Fibroblast of the conjunctiva (primary cell): ENCODE results near the gene UPK2.

Source experiments
- DNase-seq: peaks from one replicate; pipeline ENCODE4 v3.0.0-alpha.2; 2010; ENCODE audit warnings: low read depth

Gene UPK2

GRCh38 chr11:118956094-118956846, at the start of gene UPK2:
Gene UPK2, plus strand, starts transcription at chr11:118956298. Its CDS starts 53 bp downstream, at chr11:118956351.
- DNase-seq, result peak; percentile 66

GRCh38 chr11:118907051-118908042, 48.8 kb upstream of the UPK2 start:
- DNase-seq, result no peak

GRCh38 chr11:118908264-118908663, 47.8 kb upstream of the UPK2 start:
- no peak for DNase-seq

DNA sequence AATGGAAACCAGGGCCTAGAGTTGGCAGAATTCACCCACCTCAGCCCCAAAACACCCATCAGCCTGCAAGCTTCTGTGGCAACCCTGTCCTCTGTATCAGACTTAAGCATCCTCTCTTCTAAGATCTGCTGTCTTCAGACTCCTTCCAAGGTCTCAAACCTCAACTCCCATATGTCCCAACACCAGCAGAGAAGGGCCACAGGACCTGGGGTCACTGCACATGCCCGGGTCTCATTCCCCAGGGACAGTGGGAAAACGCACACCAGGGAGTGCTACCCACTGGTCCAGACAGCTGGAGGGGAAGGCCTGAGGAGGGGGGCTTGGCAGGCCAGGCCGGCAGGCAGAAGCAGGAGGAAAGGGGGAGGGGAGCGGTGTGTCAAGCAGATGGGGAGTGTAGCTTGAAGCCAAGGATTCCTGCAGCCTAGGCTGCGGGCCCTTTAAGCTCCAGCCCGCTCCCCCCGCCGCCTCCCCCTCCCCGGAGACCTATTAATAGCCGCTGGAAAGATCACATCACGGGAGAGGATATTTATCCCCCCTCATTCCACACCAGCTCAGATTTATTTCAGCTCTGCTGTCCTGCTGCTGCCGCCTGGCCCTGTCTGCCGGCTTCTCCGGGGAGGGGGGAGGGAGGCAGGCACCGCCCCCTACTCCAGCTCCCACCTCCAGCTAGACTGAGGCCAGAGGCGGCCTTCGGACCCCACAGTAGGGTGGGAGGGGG, 47.0 kb upstream of the UPK2 start:
- peak; percentile 92 for DNase-seq

GRCh38 chr11:118909619-118910308, 46.3 kb upstream of the UPK2 start:
- no peak for DNase-seq

DNA sequence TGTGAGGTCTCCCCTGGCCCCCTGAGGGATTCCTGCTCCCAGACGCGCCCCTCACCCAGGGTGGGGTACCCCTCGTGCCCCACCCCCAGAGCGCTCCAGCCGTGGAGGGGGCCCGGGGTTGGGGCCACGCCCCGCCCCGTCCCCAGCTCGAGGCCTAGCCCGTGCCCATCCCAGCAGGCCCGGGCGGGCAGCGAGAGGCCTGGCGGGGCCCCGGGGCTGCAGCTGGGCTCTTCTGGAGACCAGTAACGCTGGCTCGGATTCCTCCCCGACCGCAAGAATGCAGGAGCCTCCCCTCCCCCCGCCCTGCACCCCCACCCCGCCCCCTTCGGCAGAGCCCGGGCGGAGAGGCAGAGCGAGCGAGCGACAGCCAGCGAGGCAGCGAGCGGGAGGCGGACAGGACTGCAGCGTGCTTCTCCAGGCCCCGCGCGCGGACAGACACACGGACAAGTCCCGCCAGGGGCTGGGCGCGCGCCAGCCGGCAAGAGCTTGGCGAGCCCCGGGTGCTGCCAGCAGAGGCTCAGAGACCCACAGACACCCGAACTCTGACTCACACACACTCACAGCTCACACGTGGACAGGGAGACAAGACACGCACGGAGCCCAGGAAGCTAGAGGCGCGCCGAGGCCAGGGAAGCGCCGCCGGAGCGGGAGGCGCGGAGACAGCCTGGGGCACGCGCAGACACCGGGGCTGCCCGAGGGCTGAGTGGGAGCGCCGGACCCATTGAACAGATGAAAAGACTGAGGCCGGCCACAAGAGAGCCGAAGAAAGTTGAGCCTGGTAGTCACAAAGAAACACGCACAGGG, 45.6 kb upstream of the UPK2 start:
- DNase-seq, result no peak

- no peak for DNase-seq
Observed at GRCh38 chr11:118911113-118911879, 44.8 kb upstream of the UPK2 start.

DNA sequence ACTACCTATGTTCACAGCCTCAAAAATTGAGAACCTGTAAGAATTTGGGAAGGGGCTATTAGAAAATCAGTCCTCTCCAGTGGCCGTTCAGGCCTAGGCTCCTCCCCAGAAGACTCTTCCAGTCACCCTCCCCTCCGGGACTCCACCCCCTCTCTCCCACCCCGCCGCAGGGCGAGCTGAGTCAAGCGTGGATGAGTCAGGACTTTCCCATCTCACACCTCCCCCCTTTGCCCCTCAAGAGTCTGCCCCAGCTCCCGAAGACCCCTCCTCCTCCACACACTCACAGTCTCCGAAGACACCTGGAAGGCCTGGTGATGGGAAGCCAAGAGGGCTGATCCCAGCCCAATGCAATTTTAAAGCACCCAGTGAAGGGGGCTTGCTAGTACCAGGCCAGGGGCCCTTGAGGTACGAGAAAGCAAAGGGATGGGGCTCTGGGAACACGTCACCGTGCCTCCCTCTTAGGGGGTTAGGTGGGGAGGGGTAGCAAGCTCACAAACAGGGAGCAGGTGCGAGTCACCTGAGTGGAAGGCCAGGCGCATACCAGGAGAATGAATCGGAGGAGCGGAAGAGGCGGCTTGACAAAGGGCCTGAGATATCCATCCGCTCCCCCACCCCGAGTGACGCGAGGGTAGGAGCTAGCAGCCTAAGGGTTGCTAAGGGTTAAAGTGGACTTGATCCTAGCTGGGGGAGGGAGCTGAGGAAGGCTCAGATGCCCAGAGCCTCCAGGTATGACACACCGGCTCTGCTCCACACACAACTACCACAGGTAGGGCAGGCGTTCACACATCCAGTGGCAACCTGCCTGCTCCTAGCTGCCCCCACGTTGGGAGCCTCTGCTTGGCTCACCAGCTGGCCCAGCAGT, 44.0 kb upstream of the UPK2 start:
- no peak for DNase-seq

DNA sequence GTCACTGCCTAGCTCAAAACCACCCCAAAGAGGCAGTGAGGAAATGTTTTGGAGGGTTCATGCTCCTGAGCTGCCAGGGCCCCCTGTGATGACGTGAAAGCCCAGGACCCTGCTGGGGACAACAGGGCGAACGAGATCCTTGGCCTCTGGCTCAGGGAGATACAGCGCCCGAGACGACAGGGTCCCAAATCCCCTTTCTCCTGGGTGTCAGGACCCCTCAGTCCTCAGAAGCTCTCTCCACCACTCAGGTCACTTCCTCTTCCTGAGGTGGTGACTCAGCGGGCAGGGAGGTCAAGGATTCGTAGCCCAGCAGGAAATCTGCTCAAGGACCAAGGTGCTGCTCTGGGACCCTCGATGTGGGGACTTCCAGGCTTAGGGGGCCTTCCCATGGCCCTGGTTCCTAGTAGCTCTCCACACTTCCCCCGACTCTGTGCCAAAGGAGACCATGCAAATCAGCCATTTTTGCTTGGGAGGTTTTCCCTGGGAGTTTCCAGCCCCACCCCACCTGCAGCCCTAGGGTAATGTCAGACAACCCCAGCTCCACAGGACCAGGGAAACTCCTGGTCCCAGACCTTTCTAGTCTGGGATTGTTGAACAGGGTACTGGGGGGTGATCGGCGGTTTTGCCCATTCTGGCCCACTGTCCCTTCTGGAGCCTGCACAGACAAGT, 43.2 kb upstream of the UPK2 start:
- DNase-seq, result no peak

DNA sequence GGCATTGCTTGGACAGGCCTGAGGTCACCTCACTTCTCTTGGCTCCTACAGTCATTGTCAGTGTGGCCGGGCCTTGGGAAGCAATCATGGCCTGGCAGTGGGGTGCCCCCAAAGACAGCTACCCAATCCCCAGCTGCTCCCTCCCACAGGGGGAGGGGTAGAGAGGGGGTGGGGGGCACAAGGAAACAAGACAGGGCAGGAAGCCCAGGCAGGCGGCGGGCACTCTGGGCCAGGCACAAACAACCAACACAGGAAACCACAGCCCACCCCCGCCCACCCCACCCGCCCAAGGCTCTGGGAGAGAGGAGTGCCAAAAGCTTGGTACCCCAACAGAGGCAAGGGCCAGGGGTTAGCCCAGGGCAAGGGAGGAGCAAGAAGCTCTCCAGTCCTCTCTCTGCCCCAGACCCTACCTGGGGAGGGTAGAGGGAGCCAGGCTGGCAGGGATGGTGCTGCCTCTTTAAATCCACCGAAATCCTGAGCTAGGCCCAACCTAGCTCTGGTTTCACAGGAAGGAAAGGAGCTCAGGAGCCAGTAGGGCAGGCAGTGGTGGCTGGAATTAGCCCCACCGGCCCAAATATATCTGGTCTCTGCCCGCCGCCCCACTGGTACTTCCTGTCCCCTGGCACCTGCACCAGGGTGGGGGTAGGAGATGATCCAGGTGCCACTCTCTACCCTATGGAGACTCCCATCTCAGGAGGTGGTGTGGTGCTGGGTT, 42.5 kb upstream of the UPK2 start:
- no peak for DNase-seq

GRCh38 chr11:118914178-118914918, 41.8 kb upstream of the UPK2 start:
- no peak for DNase-seq

DNA sequence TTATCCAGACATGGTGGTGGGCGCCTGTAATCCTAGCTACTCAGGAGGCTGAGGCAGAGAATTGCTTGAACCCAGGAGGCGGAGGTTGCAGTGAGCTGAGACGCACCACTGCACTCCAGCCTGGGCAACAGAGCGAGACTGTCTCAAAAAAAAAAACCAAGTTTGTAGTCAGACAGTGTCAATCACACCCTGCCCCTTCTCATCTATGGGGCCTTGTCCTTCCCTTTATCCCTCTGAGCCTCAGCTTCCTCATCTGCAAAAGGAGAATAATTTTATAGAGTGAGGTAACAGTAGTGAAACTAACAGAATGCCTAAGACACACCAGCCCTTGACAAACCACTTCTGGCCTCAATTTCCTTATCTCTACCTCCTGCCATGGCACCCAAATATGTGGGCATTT, 41.1 kb upstream of the UPK2 start:
- DNase-seq, result no peak

DNA sequence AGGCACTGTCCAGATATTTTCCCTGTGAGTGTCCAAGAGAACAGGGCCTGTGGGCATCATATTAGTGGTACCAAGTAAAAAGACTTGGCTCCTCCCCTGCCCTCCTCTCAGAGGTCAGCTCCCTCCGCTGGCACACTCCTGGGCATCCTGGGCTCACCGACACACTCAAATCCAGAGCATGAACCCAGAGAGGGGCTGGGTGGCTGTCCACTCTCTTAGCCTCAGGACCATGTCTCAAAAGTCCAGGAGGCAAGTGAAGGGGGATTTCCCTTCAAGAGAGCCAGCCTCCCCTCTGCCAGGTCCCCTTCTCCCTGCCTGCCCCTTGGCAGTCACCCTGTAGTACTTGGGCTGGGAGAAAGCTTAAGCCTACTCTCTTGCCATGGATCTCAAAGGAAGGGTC, 40.7 kb upstream of the UPK2 start:
- no peak for DNase-seq

DNA sequence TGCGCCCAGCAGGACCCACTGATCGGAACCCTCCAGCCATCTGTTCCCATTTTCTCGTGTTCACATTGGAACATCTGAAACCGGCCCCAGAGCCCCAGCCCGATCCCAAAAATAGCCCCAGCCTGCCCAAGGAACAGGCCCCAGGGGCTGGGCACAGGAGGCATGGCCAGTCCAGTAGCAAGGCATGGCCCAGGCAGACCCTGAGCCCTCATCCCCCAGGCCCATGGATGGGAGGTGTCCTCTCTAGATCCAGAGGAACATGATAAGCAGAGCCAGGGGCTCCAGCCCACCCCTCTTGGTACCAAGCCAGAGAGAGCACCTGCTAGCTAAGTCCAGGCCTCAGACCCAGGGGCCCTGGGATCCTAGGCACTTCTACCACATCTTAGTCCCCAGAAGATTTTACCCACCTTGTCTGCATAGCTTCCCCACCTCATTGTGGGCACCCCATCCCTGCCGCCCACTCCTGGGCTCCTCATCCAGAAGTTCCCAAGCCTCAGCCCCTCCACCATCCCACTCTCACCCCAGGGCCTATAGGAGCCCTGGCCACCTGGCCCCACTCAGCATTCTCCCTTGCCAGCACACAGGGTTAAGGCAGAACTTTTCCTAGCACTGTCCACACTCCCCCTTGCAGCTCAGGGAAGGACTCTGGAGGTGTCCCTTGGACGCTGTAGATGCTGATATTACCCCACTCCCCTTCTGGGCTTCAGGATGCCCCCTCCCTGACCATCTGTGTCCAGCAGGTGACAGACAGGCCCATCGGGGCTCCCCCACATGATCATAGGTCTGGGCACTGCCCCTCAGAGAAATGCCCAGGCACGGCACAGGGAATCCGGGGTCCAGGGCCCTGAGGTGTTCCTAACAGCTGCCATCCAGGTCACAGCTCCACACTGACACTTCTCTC, 39.9 kb upstream of the UPK2 start:
- no peak for DNase-seq

GRCh38 chr11:118916842-118917388, 39.2 kb upstream of the UPK2 start:
- DNase-seq, result no peak
